ENCODE results near the gene DPP4. TPM values are rescaled to one million over a fixed set of nuclear protein-coding genes. Genes with fewer than 3 reads are reported as not detected.
A peak's percentile ranks its signal among the peaks of the same experiment; 100 is the strongest.

Gene DPP4
- total and polyA plus RNA-seq, 2 of the 13 experiments (the other 11 are each of a cell fraction or from before 2014, with no cell fraction given), result 39.4 to 109 TPM

GRCh38 chr2:162107361-162107901 lies 33.4 kb upstream of the DPP4 start (continued):
- 0 out of 2 replicates have a peak, but pooled peaks have one; percentile 12 for TF ChIP-seq ZBTB44 (CRISPR knock-in tag; IDR thresholded peaks at IDR 0.05)
- no peak for TF ChIP-seq ZNF274 (CRISPR knock-in tag; IDR thresholded peaks at IDR 0.05)
- no peak for TF ChIP-seq TAF1 (CRISPR knock-in tag; IDR thresholded peaks at IDR 0.05)
- no peak for TF ChIP-seq HMGXB4 (CRISPR knock-in tag; IDR thresholded peaks at IDR 0.05; ENCODE audit: borderline replicate concordance in 1 of 2, low read depth in 1 of 2)
- TF ChIP-seq ZSCAN31 (CRISPR knock-in tag; IDR thresholded peaks at IDR 0.05; ENCODE audit: low read depth), result no peak
- TF ChIP-seq FOSL2 (CRISPR knock-in tag; IDR thresholded peaks at IDR 0.05), result no peak
- no peak for TF ChIP-seq TERF1 (CRISPR knock-in tag; IDR thresholded peaks at IDR 0.05)
- no peak for TF ChIP-seq HCFC1 (IDR thresholded peaks at IDR 0.05; ENCODE audit: low read depth, low read length)
- no peak for TF ChIP-seq AKNA (CRISPR knock-in tag; IDR thresholded peaks at IDR 0.05; ENCODE audit: borderline replicate concordance)
- TF ChIP-seq TCF12 (IDR thresholded peaks at IDR 0.05), result no peak
- no peak for TF ChIP-seq TCF12 (CRISPR knock-in tag; IDR thresholded peaks at IDR 0.05)
- peak; percentile 52; the same call in 1 of the 2 replicates for TF ChIP-seq ZNF362 (CRISPR knock-in tag; IDR thresholded peaks at IDR 0.05; ENCODE audit: borderline replicate concordance)
- TF ChIP-seq ZNF639 (CRISPR knock-in tag; conservative IDR thresholded peaks at IDR 0.05), result no peak
- 0 out of 2 replicates have a peak, but pooled peaks have one; percentile 32 for TF ChIP-seq ZNF367 (CRISPR knock-in tag; IDR thresholded peaks at IDR 0.05; ENCODE audit: borderline replicate concordance)
- no peak for TF ChIP-seq ZNF296 (CRISPR knock-in tag; conservative IDR thresholded peaks at IDR 0.05)
- TF ChIP-seq EHMT2 (IDR thresholded peaks at IDR 0.05; ENCODE audit: borderline replicate concordance, low read depth, low read length), result no peak
